PC-3 (cell line): ENCODE data around the gene NMRK2. TPM values are rescaled to one million over a fixed set of nuclear protein-coding genes. Genes with fewer than 3 reads are reported as not detected.

Experiments used
- ATAC-seq: fragments of 200-7000 bp; cut with Tn5 transposase; 2 replicates; pipeline ENCODE4 v1.9.1; 2020; ENCODE audit warnings: mild to moderate bottlenecking, moderate library complexity
- BruUV-seq: library from RNA; stranded (reverse); fragments of 400-500 nt; replicated peaks from 2 replicates; lab custom pipeline; 2021; lab: Mats Ljungman, UMichigan
- CTCF ChIA-PET: fragments of 300-600 bp; sonication (Branson Sonifier 250); formaldehyde crosslinking; loops from one replicate; lab custom pipeline; 2022; ENCODE audit warnings: antibody characterized with exemption; lab: Charles Lee
- POLR2A ChIA-PET: fragments of 300-600 bp; sonication (Branson Sonifier 250); formaldehyde crosslinking; loops from one replicate; lab custom pipeline; 2022; ENCODE audit warnings: antibody characterized with exemption; ENCODE audit not compliant: unreplicated experiment; lab: Charles Lee
- DNase-seq: peaks from one replicate; pipeline ENCODE4 v3.0.0-alpha.2; 2015
- H2AFZ ChIP-seq: fragments of 300-600 bp; sonication (generic); 2 replicates; pipeline ENCODE4 v1.6.0; 2016; ENCODE audit warnings: antibody characterized with exemption, low read length
- H3F3A ChIP-seq: fragments of 300-600 bp; sonication (generic); one replicate; pipeline ENCODE4 v1.6.0; 2017; ENCODE audit warnings: antibody characterized with exemption, low read length, control low read depth, mild to moderate bottlenecking; ENCODE audit not compliant: unreplicated experiment
- H3K27ac ChIP-seq: fragments of 300-600 bp; sonication (generic); 2 replicates; pipeline ENCODE4 v1.5.1; 2016; ENCODE audit warnings: mild to moderate bottlenecking, low read length
- H3K27me3 ChIP-seq: fragments of 300-600 bp; sonication (generic); 2 replicates; pipeline ENCODE4 v1.6.1; 2016; ENCODE audit warnings: low read length, mixed read lengths
- H3K36me3 ChIP-seq: fragments of 300-600 bp; sonication (generic); 2 replicates; pipeline ENCODE4 v1.6.1; 2016; ENCODE audit warnings: low read depth, mixed run types, low read length, mixed read lengths
- H3K4me1 ChIP-seq: fragments of 300-600 bp; sonication (generic); 2 replicates; pipeline ENCODE4 v1.5.1; 2016; ENCODE audit warnings: low read length; ENCODE audit not compliant: insufficient read depth
- H3K4me2 ChIP-seq: fragments of 300-600 bp; sonication (generic); 2 replicates; pipeline ENCODE4 v1.6.0; 2016; ENCODE audit warnings: low read length
- H3K4me3 ChIP-seq: fragments of 300-600 bp; sonication (generic); 2 replicates; pipeline ENCODE4 v1.5.1; 2016; ENCODE audit warnings: mild to moderate bottlenecking, low read length, mixed read lengths
- H3K79me2 ChIP-seq: fragments of 300-600 bp; sonication (generic); 2 replicates; pipeline ENCODE4 v1.6.1; 2017; ENCODE audit warnings: low read length, mixed read lengths
- H3K9ac ChIP-seq: fragments of 300-600 bp; sonication (generic); 2 replicates; pipeline ENCODE4 v1.6.0; 2016; ENCODE audit warnings: mild to moderate bottlenecking, low read length
- H3K9me2 ChIP-seq: fragments of 300-600 bp; sonication (generic); replicated peaks from 2 replicates; pipeline ENCODE4 v1.6.1; 2016; ENCODE audit warnings: mixed run types, low read length, mixed read lengths
- H3K9me3 ChIP-seq: fragments of 300-600 bp; sonication (generic); 2 replicates; pipeline ENCODE4 v1.6.1; 2016; ENCODE audit warnings: low read length, mixed read lengths
- H4K20me1 ChIP-seq: fragments of 300-600 bp; sonication (generic); 2 replicates; pipeline ENCODE4 v1.6.1; 2016; ENCODE audit warnings: low read length, mixed read lengths
- EZH2 ChIP-seq: fragments of 300-600 bp; sonication (generic); IDR thresholded peaks from one replicate; pipeline ENCODE4 v1.6.1; 2017; ENCODE audit warnings: antibody characterized with exemption, mild to moderate bottlenecking, low read length; ENCODE audit not compliant: unreplicated experiment
- EZH2phosphoT487 ChIP-seq: fragments of 300-600 bp; sonication (generic); IDR thresholded peaks from 2 replicates; pipeline ENCODE4 v1.6.1; 2018; ENCODE audit warnings: mild to moderate bottlenecking, antibody characterized with exemption, low read length, borderline replicate concordance
- intact Hi-C: fragments of 100-400 bp; cut with micrococcal nuclease; formaldehyde crosslinking; loops from 2 replicates; pipeline ENCODE4 v1.9.0; 2023
- total RNA-seq: library from RNA; depleted of rRNA; stranded (reverse); fragments of >200 nt; gene quantifications from 2 replicates; pipeline ENCODE4 v1.2.3, GENCODE V29; 2014
- TF ChIP-seq, protein P1 (sequence below): fragments of 300-600 bp; sonication (generic); conservative IDR thresholded peaks from 2 replicates; pipeline ENCODE4 v1.5.1; 2017; ENCODE audit warnings: antibody characterized with exemption, low read depth, mild to moderate bottlenecking, low read length

Gene NMRK2
- total RNA-seq, 1 experiment from 2014 or later: not detected

DNA sequence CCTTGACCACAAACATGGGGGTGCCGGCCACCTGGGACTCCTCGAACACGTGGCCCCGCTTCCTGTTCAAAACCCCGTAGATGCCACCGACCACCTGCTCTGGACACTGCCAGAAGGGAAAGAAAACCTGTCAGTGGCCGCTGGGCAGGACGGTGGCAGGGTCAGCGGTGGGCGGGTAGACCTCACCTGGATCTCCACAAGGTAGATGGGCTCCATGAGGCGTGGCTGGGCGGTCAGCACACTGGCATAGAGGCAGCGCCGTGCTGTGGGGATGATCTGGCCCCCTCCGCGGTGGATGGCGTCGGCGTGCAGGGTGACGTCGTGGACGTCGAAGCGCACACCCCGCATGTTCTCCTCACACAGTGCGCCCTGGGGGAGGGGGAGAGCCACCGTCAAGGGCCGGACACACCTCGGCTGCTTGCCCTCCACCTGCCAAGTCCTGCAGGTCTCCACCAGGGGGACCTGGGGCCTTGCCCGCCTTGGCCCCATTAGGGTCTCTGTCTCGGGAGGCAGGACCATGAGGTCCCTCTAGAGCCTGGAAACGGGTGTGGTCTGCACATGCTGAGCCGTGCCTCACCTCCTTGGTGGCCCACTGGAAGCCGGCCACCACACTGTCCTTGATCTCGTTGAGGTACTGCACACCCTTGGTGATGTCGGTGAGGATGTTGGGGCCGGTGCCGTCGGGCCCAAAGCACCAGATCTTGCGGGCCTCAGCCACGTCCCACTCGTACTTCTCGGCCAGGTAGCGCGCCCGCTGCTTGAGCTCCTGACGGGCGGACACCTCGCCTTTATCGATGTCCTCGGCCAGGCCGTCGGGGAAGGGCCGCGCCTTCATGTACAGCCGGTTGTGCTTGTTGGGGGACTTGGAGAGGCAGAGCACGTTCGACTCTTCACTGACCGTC lies 44.6 kb downstream of the NMRK2 start:
- no peaks in the 10 kb centered on the region for H3K9me2 ChIP-seq
- BruUV-seq: no TSS peak
- H2AFZ ChIP-seq: no peak overlapping the region
- peaks cover 42% of the 10 kb centered on the region for H3K79me2 ChIP-seq
- H3K9ac ChIP-seq: no peak overlapping the region
- peaks cover 3% of the 10 kb centered on the region for H3F3A ChIP-seq
- DNase-seq (no peak), ATAC-seq (no peak)
- no peaks in the 10 kb centered on the region for H3K4me1 ChIP-seq
- peaks cover 67% of the 10 kb centered on the region for H4K20me1 ChIP-seq
- TF ChIP-seq EZH2 (no peak), EZH2phosphoT487 (no peak)
- TF ChIP-seq, protein P1, sequence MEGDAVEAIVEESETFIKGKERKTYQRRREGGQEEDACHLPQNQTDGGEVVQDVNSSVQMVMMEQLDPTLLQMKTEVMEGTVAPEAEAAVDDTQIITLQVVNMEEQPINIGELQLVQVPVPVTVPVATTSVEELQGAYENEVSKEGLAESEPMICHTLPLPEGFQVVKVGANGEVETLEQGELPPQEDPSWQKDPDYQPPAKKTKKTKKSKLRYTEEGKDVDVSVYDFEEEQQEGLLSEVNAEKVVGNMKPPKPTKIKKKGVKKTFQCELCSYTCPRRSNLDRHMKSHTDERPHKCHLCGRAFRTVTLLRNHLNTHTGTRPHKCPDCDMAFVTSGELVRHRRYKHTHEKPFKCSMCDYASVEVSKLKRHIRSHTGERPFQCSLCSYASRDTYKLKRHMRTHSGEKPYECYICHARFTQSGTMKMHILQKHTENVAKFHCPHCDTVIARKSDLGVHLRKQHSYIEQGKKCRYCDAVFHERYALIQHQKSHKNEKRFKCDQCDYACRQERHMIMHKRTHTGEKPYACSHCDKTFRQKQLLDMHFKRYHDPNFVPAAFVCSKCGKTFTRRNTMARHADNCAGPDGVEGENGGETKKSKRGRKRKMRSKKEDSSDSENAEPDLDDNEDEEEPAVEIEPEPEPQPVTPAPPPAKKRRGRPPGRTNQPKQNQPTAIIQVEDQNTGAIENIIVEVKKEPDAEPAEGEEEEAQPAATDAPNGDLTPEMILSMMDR: no peak; the same call in 1 of the 2 replicates
- no peak overlapping the region for H3K27ac ChIP-seq
- intact Hi-C loops: no loop called here
- no peak overlapping the region for H3K4me3 ChIP-seq
- CTCF ChIA-PET: no interaction called here
- POLR2A ChIA-PET: no interaction called here
- no peaks in the 10 kb centered on the region for H3K9me3 ChIP-seq
- H3K27me3 ChIP-seq: no peaks in the 10 kb centered on the region
- no peak overlapping the region for H3K4me2 ChIP-seq
- peaks cover 67% of the 10 kb centered on the region for H3K36me3 ChIP-seq

DNA sequence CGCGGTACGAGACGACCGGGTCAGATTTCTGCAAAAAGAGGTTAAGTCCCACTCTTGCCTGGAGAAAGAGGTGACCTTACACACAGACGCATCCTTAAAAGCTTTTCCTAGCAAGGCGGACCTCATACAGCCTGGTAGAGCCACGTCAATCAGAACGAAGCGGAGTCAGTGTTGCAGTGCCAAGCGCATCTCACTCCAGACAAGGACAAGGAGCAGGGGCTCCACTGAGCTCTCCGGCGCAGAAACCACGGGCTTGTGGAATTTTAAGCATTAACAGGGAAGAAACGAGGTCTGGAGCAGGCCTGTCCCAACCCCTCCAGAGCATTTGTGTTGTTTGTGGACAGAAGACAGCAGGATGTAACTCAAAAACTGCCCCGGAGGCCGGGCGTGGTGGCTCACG lies 45.3 kb downstream of the NMRK2 start:
- intact Hi-C loops: no loop called here
- DNase-seq (no peak), ATAC-seq (no peak)
- peaks cover 3% of the 10 kb centered on the region for H3F3A ChIP-seq
- H3K4me2 ChIP-seq: no peak overlapping the region
- peaks cover 73% of the 10 kb centered on the region for H3K36me3 ChIP-seq
- H3K9me3 ChIP-seq: no peaks in the 10 kb centered on the region
- H3K79me2 ChIP-seq: peaks cover 48% of the 10 kb centered on the region
- no peak overlapping the region for H3K9ac ChIP-seq
- no TSS peak for BruUV-seq
- no peak overlapping the region for H2AFZ ChIP-seq
- ChIA-PET POLR2A (no interaction called here), CTCF (no interaction called here)
- TF ChIP-seq EZH2 (no peak), EZH2phosphoT487 (no peak)
- TF ChIP-seq, protein P1: no peak
- H3K27me3 ChIP-seq: no peaks in the 10 kb centered on the region
- H3K27ac ChIP-seq: no peak overlapping the region
- H3K4me3 ChIP-seq: no peak overlapping the region
- H4K20me1 ChIP-seq: peaks cover 73% of the 10 kb centered on the region
- no peaks in the 10 kb centered on the region for H3K9me2 ChIP-seq
- peaks cover 3% of the 10 kb centered on the region; the same call in 1 of the 2 replicates for H3K4me1 ChIP-seq

DNA sequence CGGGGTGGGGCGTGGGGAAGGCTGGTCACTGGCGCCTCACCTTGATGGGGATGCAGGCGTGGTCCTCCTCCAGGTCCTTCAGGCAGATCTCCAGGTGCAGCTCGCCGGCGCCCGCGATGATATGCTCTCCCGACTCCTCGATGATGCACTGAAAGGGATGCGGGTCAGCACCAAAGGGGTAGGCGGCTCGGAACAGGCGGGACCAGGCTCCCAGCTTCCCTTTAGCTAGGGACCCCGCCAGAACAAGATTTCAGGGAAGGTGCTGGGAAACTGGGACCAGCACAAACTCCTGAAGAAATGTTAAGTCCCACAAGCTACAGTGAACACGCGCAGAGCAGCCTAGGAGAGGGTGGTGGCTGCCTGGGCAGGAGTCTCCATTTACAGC lies 46.4 kb downstream of the NMRK2 start:
- ATAC-seq: no peak
- CTCF ChIA-PET: no interaction called here
- no peak overlapping the region for H3K4me3 ChIP-seq

More for the DNA sequence above, 46.4 kb downstream of the NMRK2 start:
- no peaks in the 10 kb centered on the region for H3K9me2 ChIP-seq
- no peaks in the 10 kb centered on the region for H3K27me3 ChIP-seq
- peaks cover 10% of the 10 kb centered on the region for H3K4me1 ChIP-seq
- H3K9ac ChIP-seq: no peak overlapping the region
- POLR2A ChIA-PET: no interaction called here
- no peaks in the 10 kb centered on the region for H3K9me3 ChIP-seq
- H3K36me3 ChIP-seq: peaks cover 85% of the 10 kb centered on the region
- H3K27ac ChIP-seq: no peak overlapping the region
- H2AFZ ChIP-seq: no peak overlapping the region
- no peak for TF ChIP-seq EZH2phosphoT487
- TF ChIP-seq EZH2: no peak
- TF ChIP-seq, protein P1: no peak
- BruUV-seq: no TSS peak
- intact Hi-C loops: no loop called here
- H3K4me2 ChIP-seq: no peak overlapping the region
- peaks cover 85% of the 10 kb centered on the region for H4K20me1 ChIP-seq
- peaks cover 60% of the 10 kb centered on the region for H3K79me2 ChIP-seq
- H3F3A ChIP-seq: peaks cover 3% of the 10 kb centered on the region
- no peak for DNase-seq
